GM04503 (cell line): ENCODE data around the gene NEK6.

Source experiments
- DNase-seq: peaks from one replicate; pipeline ENCODE4 v3.0.0-alpha.2; 2012; ENCODE audit warnings: low read depth

NEK6 gene

DNA sequence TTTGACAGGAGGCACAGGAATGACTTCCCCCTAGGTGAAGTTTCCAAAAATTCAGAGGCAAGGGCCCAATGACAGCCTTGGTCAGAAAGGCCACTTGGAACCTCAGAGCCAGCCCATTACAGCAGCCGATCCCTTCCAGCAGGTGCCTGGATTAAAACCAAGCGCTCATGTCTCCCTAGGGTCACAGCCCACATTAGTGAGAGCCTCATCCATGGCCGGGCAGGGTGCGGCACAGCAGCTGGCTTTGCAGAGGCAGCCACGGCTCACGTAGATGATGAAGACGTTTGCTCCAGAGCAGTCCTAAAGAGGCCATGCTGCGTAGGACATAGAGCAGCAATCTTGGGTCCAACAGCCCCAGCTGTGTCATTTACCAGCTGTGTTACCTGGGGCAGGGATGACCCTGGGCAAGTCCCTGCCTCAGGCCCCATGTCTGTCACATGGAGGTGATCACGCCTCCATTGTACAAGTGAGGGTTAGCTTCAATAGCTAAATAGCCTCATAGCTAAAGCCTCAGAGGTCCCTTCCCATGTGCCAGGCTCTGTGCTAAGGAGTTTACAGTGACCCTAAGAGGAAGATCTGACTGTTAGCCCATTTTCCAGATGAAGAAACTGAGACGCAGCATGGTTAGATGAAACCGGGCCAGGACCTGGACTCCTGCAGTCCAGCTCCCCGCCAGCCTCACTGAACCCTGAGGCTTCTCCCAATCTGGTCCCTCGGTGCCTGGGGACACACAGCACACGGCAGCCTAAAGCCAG is 39.2 kb downstream of the NEK6 start:
- DNase-seq: no peak

DNA sequence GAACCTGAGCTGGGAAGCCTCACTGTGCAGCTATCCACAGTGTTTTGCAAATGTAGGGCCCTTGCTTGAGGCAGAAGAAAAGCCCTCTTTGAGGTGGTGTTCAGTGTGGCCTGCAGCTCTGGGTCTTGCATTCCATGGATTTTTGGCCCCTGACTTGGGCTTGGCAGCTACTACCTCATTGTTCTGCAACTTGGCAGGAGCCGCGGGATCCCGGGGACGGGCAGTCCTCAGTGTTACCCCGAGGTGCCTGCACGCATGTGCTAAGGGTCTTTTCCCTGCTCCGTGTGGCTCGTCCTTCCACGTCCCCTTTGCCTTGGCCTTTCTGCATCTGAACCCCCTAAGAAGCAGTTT is 39.8 kb downstream of the NEK6 start:
- DNase-seq: peak; percentile 85

GRCh38 chr9:124297915-124298645 is 40.3 kb downstream of the NEK6 start:
- no peak for DNase-seq

DNA sequence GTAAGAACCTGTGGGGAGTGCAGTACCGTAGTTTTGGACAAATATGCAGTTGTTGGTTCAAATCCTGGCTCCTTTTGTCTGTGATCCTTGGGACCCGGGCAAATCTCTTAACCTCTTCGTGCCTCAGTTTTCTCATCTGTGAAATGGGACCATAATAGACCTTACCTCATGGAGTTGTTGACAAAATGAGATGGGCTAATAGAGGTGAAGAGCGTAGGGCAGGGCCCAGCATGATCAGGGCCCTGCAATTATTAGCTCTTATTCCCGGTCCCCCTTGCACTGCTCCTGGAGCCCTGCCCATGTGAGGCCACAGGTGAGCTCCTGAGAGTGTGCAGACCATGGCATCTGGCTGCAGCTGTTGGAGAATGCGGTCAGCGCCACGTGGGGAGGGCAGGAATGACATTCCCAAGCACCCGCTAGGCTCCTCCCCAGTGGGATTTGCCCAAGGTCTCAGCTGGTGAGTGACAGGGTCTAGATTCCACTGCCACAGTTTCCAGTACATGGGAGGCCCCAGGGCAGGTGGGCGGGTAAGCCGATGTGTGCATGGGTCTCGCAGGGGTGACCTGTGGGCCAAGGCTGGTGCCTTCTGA is 41.0 kb downstream of the NEK6 start:
- DNase-seq: no peak

DNA sequence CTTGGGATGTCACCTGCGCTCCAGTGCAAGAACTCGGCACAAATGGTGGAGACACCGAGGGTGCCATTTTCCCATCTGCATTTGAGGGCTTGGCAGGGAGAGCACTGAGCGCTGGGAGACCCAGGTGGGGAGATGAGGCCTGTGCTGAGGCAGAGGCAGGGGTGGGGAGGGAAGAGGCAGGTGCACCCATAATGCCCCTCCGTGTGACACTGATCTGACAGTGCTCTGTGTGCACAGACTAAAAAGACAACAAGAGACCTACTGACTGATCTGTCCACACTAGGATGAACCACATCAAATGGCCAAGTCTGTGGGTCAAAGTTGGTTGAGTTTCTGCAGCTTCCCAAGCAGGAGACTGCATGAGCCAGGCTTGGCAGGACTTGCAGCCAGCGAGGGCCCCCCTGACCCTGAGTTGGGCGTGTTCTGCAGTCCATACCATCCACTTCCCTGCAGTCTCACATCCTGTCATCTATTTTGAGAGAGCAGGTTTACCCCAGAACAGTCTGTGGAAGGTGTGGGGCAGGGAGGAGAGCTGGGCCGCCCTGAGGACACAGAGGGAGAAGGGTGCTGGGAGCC is 41.9 kb downstream of the NEK6 start:
- DNase-seq: no peak

GRCh38 chr9:124300312-124300711 is 42.6 kb downstream of the NEK6 start:
- DNase-seq: no peak

- no peak for DNase-seq
Measured at GRCh38 chr9:124302921-124303320, 45.2 kb downstream of the NEK6 start.

GRCh38 chr9:124303762-124304161 is 46.0 kb downstream of the NEK6 start:
- DNase-seq: no peak

- no peak for DNase-seq
Measured at GRCh38 chr9:124304285-124304684, 46.5 kb downstream of the NEK6 start.

GRCh38 chr9:124306098-124306735 is 48.5 kb downstream of the NEK6 start:
- DNase-seq: peak; percentile 65

GRCh38 chr9:124307379-124308030 is 49.8 kb downstream of the NEK6 start:
- DNase-seq: no peak

GRCh38 chr9:124308606-124309491 is 51.1 kb downstream of the NEK6 start:
- no peak for DNase-seq

- DNase-seq: peak; percentile 90
Measured at GRCh38 chr9:124309667-124310084, 51.9 kb downstream of the NEK6 start.

- no peak for DNase-seq
Measured at GRCh38 chr9:124311283-124311682, 53.5 kb downstream of the NEK6 start.

DNA sequence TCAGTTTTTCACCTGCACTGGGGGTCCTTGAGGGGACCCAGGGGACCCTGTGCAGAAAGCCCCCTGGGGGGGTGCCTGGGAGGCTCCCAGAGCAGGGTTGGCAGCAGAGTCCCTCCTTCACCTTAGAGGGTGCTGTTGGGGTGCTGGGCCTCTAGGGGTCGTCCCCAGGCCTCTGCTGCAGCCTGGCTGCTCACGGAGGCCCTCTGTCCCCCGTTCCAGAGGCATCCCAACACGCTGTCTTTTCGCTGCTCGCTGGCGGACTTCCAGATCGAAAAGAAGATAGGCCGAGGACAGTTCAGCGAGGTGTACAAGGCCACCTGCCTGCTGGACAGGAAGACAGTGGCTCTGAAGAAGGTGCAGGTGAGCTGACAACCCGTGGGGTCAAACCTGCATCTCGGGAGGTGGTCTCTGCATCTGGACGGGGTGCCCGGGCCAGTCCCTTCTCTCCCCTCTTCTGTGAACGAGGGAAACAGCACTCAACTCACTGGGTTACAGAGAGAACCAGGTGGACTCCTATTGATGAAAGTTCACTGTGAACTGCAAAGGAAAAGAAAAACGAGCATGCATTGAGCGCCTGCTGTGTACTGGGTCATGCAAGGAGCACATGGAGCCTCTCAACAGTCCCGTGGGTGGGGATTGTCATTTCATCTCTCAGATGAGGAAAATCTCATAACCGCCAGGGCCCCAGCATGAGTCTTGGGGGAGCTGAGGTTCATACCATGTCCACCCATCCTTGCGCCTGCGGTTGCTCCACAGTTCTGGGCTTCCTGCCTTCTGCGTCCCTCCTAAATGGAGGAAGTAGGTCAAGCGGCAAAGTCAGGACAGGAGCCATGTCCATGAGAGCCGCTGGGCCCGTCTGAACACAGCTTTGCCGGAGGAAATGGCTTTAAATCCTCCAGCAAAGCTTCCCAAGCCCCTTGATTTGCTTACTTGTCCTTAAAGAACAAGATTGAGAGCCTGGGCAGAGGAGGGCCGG is 54.8 kb downstream of the NEK6 start:
- DNase-seq: no peak

DNA sequence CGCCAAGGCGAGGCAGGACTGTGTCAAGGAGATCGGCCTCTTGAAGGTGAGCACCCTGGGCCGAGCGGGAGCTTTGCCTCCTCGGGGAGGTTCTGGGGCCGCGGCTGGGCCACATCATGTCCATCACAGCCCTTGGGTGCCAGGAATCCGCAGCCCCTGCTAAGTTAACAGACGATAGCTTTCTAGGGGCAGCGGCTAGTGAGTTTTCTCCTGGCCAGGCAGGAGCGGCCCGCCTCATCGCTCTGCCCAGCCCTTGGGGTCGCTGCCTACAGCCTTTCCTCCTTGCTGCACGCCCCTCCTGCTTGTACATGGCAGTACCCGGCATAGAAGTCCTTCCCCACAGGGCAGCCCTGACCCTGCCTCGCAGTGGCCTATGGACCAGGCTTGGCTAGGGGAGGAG is 56.2 kb downstream of the NEK6 start:
- no peak for DNase-seq

GRCh38 chr9:124315882-124316281 is 58.1 kb downstream of the NEK6 start:
- no peak for DNase-seq

DNA sequence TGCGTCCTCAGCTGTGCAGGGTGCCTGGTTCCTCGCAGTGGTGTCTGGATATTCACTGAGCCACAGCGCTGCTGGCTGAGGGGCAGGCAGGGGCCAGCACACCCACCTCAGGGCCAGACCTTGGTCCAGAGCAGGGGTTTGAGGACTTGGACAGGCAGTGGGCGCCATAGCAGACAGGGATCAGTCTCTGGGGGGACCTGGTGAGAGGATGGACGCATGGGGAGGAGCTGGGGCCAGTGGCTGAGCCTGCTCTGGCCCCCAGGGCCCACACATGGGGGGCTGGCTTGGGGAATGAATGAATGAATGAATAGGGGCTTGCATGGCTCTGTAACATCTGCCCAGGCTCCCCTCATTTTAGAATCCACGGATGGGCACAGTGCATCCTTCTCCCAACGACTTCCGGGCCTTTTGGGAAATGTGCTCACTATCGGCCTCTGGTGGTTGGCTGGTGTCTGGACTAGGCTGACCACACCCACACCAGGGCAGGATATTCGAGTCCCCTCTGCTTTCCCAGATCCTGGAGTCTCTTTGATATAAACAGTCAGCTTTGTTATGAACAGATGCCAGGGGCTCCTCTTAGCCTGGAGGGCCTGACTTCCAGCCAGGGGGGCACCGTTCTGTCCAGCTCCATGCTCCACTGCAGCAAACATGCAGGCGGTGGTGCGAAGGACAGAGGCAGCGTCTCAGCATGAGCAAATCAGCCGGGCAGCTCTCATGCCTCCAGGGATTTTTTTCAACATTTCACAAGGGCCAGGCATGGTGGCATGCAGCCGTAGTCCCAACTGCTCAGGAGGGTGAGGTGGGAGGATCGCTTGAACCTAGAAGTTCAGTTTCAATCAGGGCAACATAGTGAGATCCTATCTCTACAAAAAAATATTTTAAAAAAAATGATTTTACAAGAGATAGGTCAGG is 62.6 kb downstream of the NEK6 start:
- no peak for DNase-seq

DNA sequence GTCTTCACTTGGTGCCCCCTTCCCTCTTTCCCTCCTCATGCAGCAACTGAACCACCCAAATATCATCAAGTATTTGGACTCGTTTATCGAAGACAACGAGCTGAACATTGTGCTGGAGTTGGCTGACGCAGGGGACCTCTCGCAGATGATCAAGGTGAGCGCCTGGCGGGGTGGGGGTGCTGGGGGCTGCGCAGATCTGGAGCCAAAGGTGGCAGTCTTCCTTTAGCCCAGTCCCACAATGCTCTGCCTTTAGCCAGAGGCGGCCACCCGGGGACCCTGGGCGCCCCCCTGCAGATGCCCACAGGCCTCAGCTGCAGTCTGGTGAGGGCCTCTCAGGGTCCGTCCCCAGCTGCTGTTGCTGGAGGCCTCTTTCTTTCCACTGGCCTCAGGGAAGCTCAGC is 63.7 kb downstream of the NEK6 start:
- no peak for DNase-seq
